ENCODE results near the gene ATXN7L3B.

DNA sequence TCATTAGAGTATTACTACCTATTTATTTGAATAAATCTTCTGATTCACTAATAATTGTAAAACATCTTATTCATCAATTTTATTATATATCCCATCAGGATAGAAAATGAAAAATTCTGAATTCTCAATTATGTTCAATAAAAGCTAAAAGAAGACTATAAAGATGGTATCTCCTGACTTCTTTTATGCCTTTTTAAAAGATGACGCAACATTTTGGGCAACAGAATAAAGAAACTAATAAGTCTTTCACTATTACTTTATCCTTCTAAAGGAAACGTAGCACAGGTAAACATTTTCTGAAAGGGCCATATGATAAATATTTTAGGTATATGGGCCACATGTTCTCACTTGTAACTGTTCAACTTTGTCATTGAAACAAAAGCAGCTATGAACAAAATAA, 10.1 kb upstream of the ATXN7L3B start:
- TF ChIP-seq, protein P1, sequence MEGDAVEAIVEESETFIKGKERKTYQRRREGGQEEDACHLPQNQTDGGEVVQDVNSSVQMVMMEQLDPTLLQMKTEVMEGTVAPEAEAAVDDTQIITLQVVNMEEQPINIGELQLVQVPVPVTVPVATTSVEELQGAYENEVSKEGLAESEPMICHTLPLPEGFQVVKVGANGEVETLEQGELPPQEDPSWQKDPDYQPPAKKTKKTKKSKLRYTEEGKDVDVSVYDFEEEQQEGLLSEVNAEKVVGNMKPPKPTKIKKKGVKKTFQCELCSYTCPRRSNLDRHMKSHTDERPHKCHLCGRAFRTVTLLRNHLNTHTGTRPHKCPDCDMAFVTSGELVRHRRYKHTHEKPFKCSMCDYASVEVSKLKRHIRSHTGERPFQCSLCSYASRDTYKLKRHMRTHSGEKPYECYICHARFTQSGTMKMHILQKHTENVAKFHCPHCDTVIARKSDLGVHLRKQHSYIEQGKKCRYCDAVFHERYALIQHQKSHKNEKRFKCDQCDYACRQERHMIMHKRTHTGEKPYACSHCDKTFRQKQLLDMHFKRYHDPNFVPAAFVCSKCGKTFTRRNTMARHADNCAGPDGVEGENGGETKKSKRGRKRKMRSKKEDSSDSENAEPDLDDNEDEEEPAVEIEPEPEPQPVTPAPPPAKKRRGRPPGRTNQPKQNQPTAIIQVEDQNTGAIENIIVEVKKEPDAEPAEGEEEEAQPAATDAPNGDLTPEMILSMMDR (conservative IDR thresholded peaks at IDR 0.05; ENCODE audit: low read depth, low read length) = no peak
- no peak for TF ChIP-seq POLR2A (IDR thresholded peaks at IDR 0.05; ENCODE audit: low read depth, low read length)
- TF ChIP-seq CHD1 (IDR thresholded peaks at IDR 0.05; ENCODE audit: low read depth, low read length) = no peak
- no peak for TF ChIP-seq SMC3 (IDR thresholded peaks at IDR 0.05; ENCODE audit: low read depth, low read length)
- TF ChIP-seq RAD21 (IDR thresholded peaks at IDR 0.05; ENCODE audit: low read length) = no peak
- TF ChIP-seq, protein P2, sequence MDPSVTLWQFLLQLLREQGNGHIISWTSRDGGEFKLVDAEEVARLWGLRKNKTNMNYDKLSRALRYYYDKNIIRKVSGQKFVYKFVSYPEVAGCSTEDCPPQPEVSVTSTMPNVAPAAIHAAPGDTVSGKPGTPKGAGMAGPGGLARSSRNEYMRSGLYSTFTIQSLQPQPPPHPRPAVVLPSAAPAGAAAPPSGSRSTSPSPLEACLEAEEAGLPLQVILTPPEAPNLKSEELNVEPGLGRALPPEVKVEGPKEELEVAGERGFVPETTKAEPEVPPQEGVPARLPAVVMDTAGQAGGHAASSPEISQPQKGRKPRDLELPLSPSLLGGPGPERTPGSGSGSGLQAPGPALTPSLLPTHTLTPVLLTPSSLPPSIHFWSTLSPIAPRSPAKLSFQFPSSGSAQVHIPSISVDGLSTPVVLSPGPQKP (IDR thresholded peaks at IDR 0.05; ENCODE audit: borderline replicate concordance, low read depth, low read length) = no peak
- TF ChIP-seq, protein P3, sequence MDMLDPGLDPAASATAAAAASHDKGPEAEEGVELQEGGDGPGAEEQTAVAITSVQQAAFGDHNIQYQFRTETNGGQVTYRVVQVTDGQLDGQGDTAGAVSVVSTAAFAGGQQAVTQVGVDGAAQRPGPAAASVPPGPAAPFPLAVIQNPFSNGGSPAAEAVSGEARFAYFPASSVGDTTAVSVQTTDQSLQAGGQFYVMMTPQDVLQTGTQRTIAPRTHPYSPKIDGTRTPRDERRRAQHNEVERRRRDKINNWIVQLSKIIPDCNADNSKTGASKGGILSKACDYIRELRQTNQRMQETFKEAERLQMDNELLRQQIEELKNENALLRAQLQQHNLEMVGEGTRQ (IDR thresholded peaks at IDR 0.05; ENCODE audit: low read depth, low read length) = no peak
- TF ChIP-seq RFX5 (IDR thresholded peaks at IDR 0.05; ENCODE audit: low read depth, low read length) = no peak
- TF ChIP-seq RCOR1 (IDR thresholded peaks at IDR 0.05; ENCODE audit: insufficient replicate concordance, low read length) = no peak
- TF ChIP-seq MAZ (IDR thresholded peaks at IDR 0.05; ENCODE audit: borderline replicate concordance, low read depth, low read length) = no peak
- peak; percentile 78 for TF ChIP-seq CEBPB (IDR thresholded peaks at IDR 0.05; ENCODE audit: low read depth, low read length)
- no peak for TF ChIP-seq FOS (IDR thresholded peaks at IDR 0.05; ENCODE audit: low read depth, low read length)
- no peak for TF ChIP-seq BHLHE40 (IDR thresholded peaks at IDR 0.05; ENCODE audit: low read depth, low read length)
